Osteoblast (primary cell): Measurements from ENCODE around the gene TBXAS1. TPM values are rescaled to one million over a fixed set of nuclear protein-coding genes. Genes with fewer than 3 reads are reported as not detected.

Source experiments
- DNase-seq: peaks from one replicate; pipeline ENCODE4 v3.0.0; 2011; ENCODE audit warnings: low spot score, mixed read lengths; ENCODE audit not compliant: insufficient read length; ENCODE audit errors: missing footprints
- H2AFZ ChIP-seq: 2 replicates; pipeline ENCODE4 v1.6.0; 2011; ENCODE audit warnings: mild to moderate bottlenecking, low read length
- H3K27ac ChIP-seq: 2 replicates; pipeline ENCODE4 v1.5.1; 2011; ENCODE audit warnings: mild to moderate bottlenecking, low read depth, low read length, moderate library complexity
- H3K27me3 ChIP-seq: 2 replicates; pipeline ENCODE4 v1.6.0; 2012; ENCODE audit warnings: mild to moderate bottlenecking, control low read depth, inconsistent platforms, low read length, moderate library complexity; ENCODE audit not compliant: insufficient read depth
- H3K36me3 ChIP-seq: 2 replicates; pipeline ENCODE4 v1.5.1; 2011; ENCODE audit warnings: mild to moderate bottlenecking, low read length, control low read depth, moderate library complexity; ENCODE audit not compliant: insufficient read depth
- H3K4me1 ChIP-seq: 2 replicates; pipeline ENCODE4 v1.5.1; 2011; ENCODE audit warnings: mild to moderate bottlenecking, low read length, control low read depth, moderate library complexity; ENCODE audit not compliant: insufficient read depth
- H3K4me2 ChIP-seq: 2 replicates; pipeline ENCODE4 v1.6.0; 2011; ENCODE audit warnings: mild to moderate bottlenecking, low read length; ENCODE audit not compliant: insufficient read depth
- H3K4me3 ChIP-seq: fragments of 200-600 bp; sonication (generic); 3 replicates; pipeline ENCODE4 v1.5.1; 2012; ENCODE audit warnings: mild to moderate bottlenecking, low read length, inconsistent platforms; ENCODE audit not compliant: insufficient read depth
- H3K79me2 ChIP-seq: 2 replicates; pipeline ENCODE4 v1.6.0; 2012; ENCODE audit warnings: mild to moderate bottlenecking, low read length, control low read depth, inconsistent platforms; ENCODE audit not compliant: insufficient read depth
- H3K9me3 ChIP-seq: 2 replicates; pipeline ENCODE4 v1.5.1; 2011; ENCODE audit warnings: low read depth, low read length, control low read depth
- H4K20me1 ChIP-seq: 2 replicates; pipeline ENCODE4 v1.6.0; 2012; ENCODE audit warnings: mild to moderate bottlenecking, low read length, control low read depth; ENCODE audit not compliant: insufficient read depth
- CTCF ChIP-seq: IDR thresholded peaks from 2 replicates; pipeline ENCODE4 v1.5.1; 2011; ENCODE audit warnings: mild to moderate bottlenecking, low read depth, low read length, moderate library complexity; ENCODE audit errors: extremely low read depth
- total RNA-seq: library from RNA; depleted of rRNA; stranded (reverse); fragments of >200 nt; gene quantifications from 2 replicates; pipeline ENCODE4 v1.2.3, GENCODE V29; 2012

Gene TBXAS1
- total RNA-seq, 1 donor = 0.72 TPM

GRCh38 chr7:139958599-139959284 is 129.7 kb downstream of the TBXAS1 start:
- Histone ChIP-seq H4K20me1 (no peaks in the 10 kb centered on the region), H3K4me3 (no peak overlapping the region), H3K27ac (no peak overlapping the region), H3K4me2 (no peak overlapping the region), H3K4me1 (no peaks in the 10 kb centered on the region), H3K9me3 (no peaks in the 10 kb centered on the region), H3K79me2 (no peaks in the 10 kb centered on the region), H3K36me3 (no peaks in the 10 kb centered on the region), H2AFZ (no peak overlapping the region), H3K27me3 (no peaks in the 10 kb centered on the region)
- no peak for DNase-seq
- TF ChIP-seq CTCF = no peak

- Histone ChIP-seq H3K9me3 (no peaks in the 10 kb centered on the region), H3K4me3 (no peak overlapping the region), H3K79me2 (no peaks in the 10 kb centered on the region), H3K27me3 (no peaks in the 10 kb centered on the region), H2AFZ (no peak overlapping the region), H3K27ac (no peak overlapping the region), H4K20me1 (no peaks in the 10 kb centered on the region), H3K36me3 (no peaks in the 10 kb centered on the region), H3K4me2 (no peak overlapping the region), H3K4me1 (no peaks in the 10 kb centered on the region)
- DNase-seq = no peak
- TF ChIP-seq CTCF = no peak
Observed at GRCh38 chr7:139959285-139959628, 130.2 kb downstream of the TBXAS1 start.

- Histone ChIP-seq H3K27ac (no peak overlapping the region), H4K20me1 (no peaks in the 10 kb centered on the region), H3K4me1 (no peaks in the 10 kb centered on the region), H3K27me3 (no peaks in the 10 kb centered on the region), H3K4me2 (no peak overlapping the region), H2AFZ (no peak overlapping the region), H3K36me3 (no peaks in the 10 kb centered on the region), H3K79me2 (no peaks in the 10 kb centered on the region), H3K9me3 (no peaks in the 10 kb centered on the region), H3K4me3 (no peak overlapping the region)
- DNase-seq = no peak
- no peak for TF ChIP-seq CTCF
Observed at GRCh38 chr7:139959718-139960117, 130.7 kb downstream of the TBXAS1 start.

GRCh38 chr7:139960157-139960556 is 131.1 kb downstream of the TBXAS1 start:
- no peak for TF ChIP-seq CTCF
- no peak overlapping the region for H3K4me3 ChIP-seq
- no peaks in the 10 kb centered on the region for H3K9me3 ChIP-seq
- H2AFZ ChIP-seq = no peak overlapping the region
- no peaks in the 10 kb centered on the region for H3K36me3 ChIP-seq
- no peaks in the 10 kb centered on the region for H3K79me2 ChIP-seq
- H3K27ac ChIP-seq = no peak overlapping the region
- H4K20me1 ChIP-seq = no peaks in the 10 kb centered on the region
- no peaks in the 10 kb centered on the region for H3K27me3 ChIP-seq
- DNase-seq = no peak
- no peaks in the 10 kb centered on the region for H3K4me1 ChIP-seq
- H3K4me2 ChIP-seq = no peak overlapping the region
